Endothelial cell of umbilical vein (primary cell): ENCODE data around the gene TRIM24. TPM values are rescaled to one million over a fixed set of nuclear protein-coding genes. Genes with fewer than 3 reads are reported as not detected.

Source experiments
- BruUV-seq: library from RNA; stranded (reverse); fragments of 400-500 nt; replicated peaks from 2 replicates; lab custom pipeline; 2021; lab: Mats Ljungman, UMichigan
- CTCF ChIA-PET: fragments of 300-600, 350-600 bp; sonication (Branson Sonifier 250); formaldehyde crosslinking; loops from one replicate; lab custom pipeline; 2021; ENCODE audit warnings: antibody characterized with exemption, inconsistent platforms; lab: Charles Lee
- POLR2A ChIA-PET: fragments of 300-600, 350-600 bp; sonication (Branson Sonifier 250); formaldehyde crosslinking; loops from one replicate; lab custom pipeline; 2021; ENCODE audit warnings: antibody characterized with exemption, inconsistent platforms; lab: Charles Lee
- DNase-seq: peaks from one replicate; pipeline ENCODE4 v3.0.0-alpha.2; 2011; ENCODE audit warnings: low read depth, low spot score
- FAIRE-seq: peaks from 2 replicates; lab custom pipeline; 2011; peaks lifted over from hg19 to GRCh38; lab: Jason Lieb, UNC
- H2AFZ ChIP-seq: 2 replicates; pipeline ENCODE4 v1.6.0; 2012; ENCODE audit warnings: low read depth, low read length, control low read depth, inconsistent platforms
- H3K27ac ChIP-seq: 2 replicates; pipeline ENCODE4 v1.5.1; 2011; ENCODE audit warnings: low read depth, mild to moderate bottlenecking, control low read depth, low read length, moderate library complexity; ENCODE audit not compliant: insufficient read depth
- H3K27me3 ChIP-seq, 2 experiments: 2 replicates each; pipeline versions ENCODE4 v1.6.0 to v1.6.1; 2011; ENCODE audit warnings: low read length in 2 of 2, mixed read lengths in 1 of 2; ENCODE audit not compliant: control insufficient read depth in 2 of 2, insufficient read depth in 2 of 2
- H3K36me3 ChIP-seq, 2 experiments: 2 replicates in 1 of 2; 3 replicates in 1 of 2; pipeline ENCODE4 v1.5.1; 2011; ENCODE audit warnings: low read length in 2 of 2, mild to moderate bottlenecking in 1 of 2, moderate library complexity in 1 of 2; ENCODE audit not compliant: control insufficient read depth in 2 of 2, insufficient read depth in 2 of 2; ENCODE audit errors: extremely low read depth in 1 of 2
- H3K4me1 ChIP-seq: 3 replicates; pipeline ENCODE4 v1.5.1; 2011; ENCODE audit warnings: mild to moderate bottlenecking, low read length; ENCODE audit not compliant: control insufficient read depth, insufficient read depth; ENCODE audit errors: extremely low read depth
- H3K4me2 ChIP-seq: 2 replicates; pipeline ENCODE4 v1.6.1; 2011; ENCODE audit warnings: low read length, control low read depth, mixed read lengths; ENCODE audit not compliant: insufficient read depth
- H3K4me3 ChIP-seq, 3 experiments: fragments of 200-600 bp in 1 of 3; sonication (generic), shearing (Covaris generic) in 1 of 3; replicated peaks in 1 of 3; 2 replicates each; pipeline ENCODE4 v1.5.1; 2011 to 2016; ENCODE audit warnings: control low read depth in 3 of 3, low read length in 3 of 3, mild to moderate bottlenecking in 2 of 3, inconsistent platforms in 1 of 3, low read depth in 1 of 3, moderate library complexity in 1 of 3; ENCODE audit not compliant: insufficient read depth in 1 of 3
- H3K79me2 ChIP-seq: 2 replicates; pipeline ENCODE4 v1.6.0; 2012; ENCODE audit warnings: low read length, inconsistent platforms; ENCODE audit not compliant: control insufficient read depth, insufficient read depth
- H3K9ac ChIP-seq: replicated peaks from 2 replicates; pipeline ENCODE3; 2011; ENCODE audit warnings: low read length, control low read depth; ENCODE audit not compliant: insufficient read depth; ENCODE audit errors: extremely low read depth
- H3K9me1 ChIP-seq: replicated peaks from 3 replicates; pipeline ENCODE4 v1.6.0; 2011; ENCODE audit warnings: mild to moderate bottlenecking, low read length; ENCODE audit not compliant: control insufficient read depth, insufficient read depth; ENCODE audit errors: extremely low read depth
- H3K9me3 ChIP-seq: replicated peaks from 2 replicates; pipeline ENCODE4 v1.5.1; 2012; ENCODE audit warnings: low read length, inconsistent platforms; ENCODE audit not compliant: control insufficient read depth, insufficient read depth
- H4K20me1 ChIP-seq: replicated peaks from 2 replicates; pipeline ENCODE3; 2011; ENCODE audit warnings: mild to moderate bottlenecking, low read length; ENCODE audit not compliant: control insufficient read depth, insufficient read depth; ENCODE audit errors: extremely low read depth
- EZH2 ChIP-seq: IDR thresholded peaks from 2 replicates; pipeline ENCODE4 v1.6.1; 2012; ENCODE audit warnings: borderline replicate concordance, low read depth, mild to moderate bottlenecking, moderate library complexity, low read length, inconsistent platforms; ENCODE audit not compliant: severe bottlenecking
- FOS ChIP-seq: IDR thresholded peaks from 2 replicates; pipeline ENCODE4 v1.6.1; 2011; ENCODE audit warnings: mild to moderate bottlenecking, low read length, moderate library complexity, borderline replicate concordance; ENCODE audit not compliant: insufficient read depth
- GATA2 ChIP-seq: IDR thresholded peaks from 2 replicates; pipeline ENCODE4 v1.7.0; 2011; ENCODE audit warnings: low read depth, mild to moderate bottlenecking, moderate library complexity, mixed read lengths, low read length; ENCODE audit not compliant: insufficient read length, insufficient read depth
- JUN ChIP-seq: IDR thresholded peaks from 2 replicates; pipeline ENCODE4 v1.6.1; 2011; ENCODE audit warnings: borderline replicate concordance, low read depth; ENCODE audit not compliant: insufficient read length, insufficient read depth
- MYC ChIP-seq: IDR thresholded peaks from one replicate; pipeline ENCODE4 v1.6.1; 2011; ENCODE audit warnings: mild to moderate bottlenecking, low read depth, low read length
- POLR2A ChIP-seq: IDR thresholded peaks from 2 replicates; pipeline ENCODE4 v1.6.1; 2012; ENCODE audit warnings: low read depth, mild to moderate bottlenecking, control low read depth, low read length
- POLR2AphosphoS5 ChIP-seq: IDR thresholded peaks from 2 replicates; pipeline ENCODE4 v1.6.1; 2012; ENCODE audit warnings: low read depth, mild to moderate bottlenecking, control low read depth, low read length, moderate library complexity; ENCODE audit not compliant: insufficient read depth
- dilution Hi-C: fragments of 300-500 bp; cut with MboI; formaldehyde crosslinking; loops from one replicate; pipeline ENCODE4 v1.15.0; 2019; ENCODE audit warnings: low sequenced_read_pairs; ENCODE audit not compliant: extremely low pct_ligation_motif_present
- intact Hi-C: fragments of 100-400 bp; cut with micrococcal nuclease; formaldehyde crosslinking; loops from one replicate; pipeline ENCODE4 v1.10.0; 2022
- polyA plus RNA-seq, 4 experiments: library from polyadenylated mRNA; depleted of rRNA in 3 of 4; stranded (reverse) in 3 of 4; unstranded in 1 of 4; fragments of >200 nt; gene quantifications; 2 replicates each; pipeline versions ENCODE4 v1.2.1 to v1.2.3, GENCODE V29; 2011 to 2012; ENCODE audit warnings: missing spikeins in 1 of 4
- total RNA-seq: library from RNA; stranded (reverse); gene quantifications from 2 replicates; pipeline ENCODE4 v1.2.3, GENCODE V29; 2021
- TF ChIP-seq, protein P1 (sequence below): IDR thresholded peaks from 2 replicates; pipeline ENCODE4 v1.6.1; 2011; ENCODE audit not compliant: insufficient read depth, insufficient read length
- TF ChIP-seq, protein P2 (sequence below), 2 donors: IDR thresholded peaks; 1 replicate in 1 of 2; 2 replicates in 1 of 2; pipeline ENCODE4 v1.5.1; 2011; ENCODE audit warnings: low read length in 2 of 2, mild to moderate bottlenecking in 2 of 2, moderate library complexity in 2 of 2, control low read depth in 1 of 2, inconsistent platforms in 1 of 2, low read depth in 1 of 2; ENCODE audit not compliant: insufficient read depth in 1 of 2; ENCODE audit errors: extremely low read depth in 1 of 2

The TRIM24 gene
- total and polyA plus RNA-seq, 2 donors (not counting 3 experiments of a cell fraction or from before 2014, with no cell fraction given): 9.1 to 26.1 TPM

DNA sequence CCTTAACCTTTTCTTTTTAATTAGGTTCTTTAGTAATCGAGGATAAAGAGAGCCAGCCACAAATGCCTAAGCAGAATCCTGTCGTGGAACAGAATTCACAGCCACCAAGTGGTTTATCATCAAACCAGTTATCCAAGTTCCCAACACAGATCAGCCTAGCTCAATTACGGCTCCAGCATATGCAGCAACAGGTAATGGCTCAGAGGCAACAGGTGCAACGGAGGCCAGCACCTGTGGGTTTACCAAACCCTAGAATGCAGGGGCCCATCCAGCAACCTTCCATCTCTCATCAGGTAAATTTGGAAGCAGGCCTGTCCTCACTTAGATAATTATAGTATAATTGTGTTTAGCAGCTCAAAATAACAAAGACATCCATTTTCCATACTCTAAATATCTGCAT, 94.6 kb downstream of the TRIM24 start:
- H3K4me3 ChIP-seq: no peak overlapping the region
- H3K9me3 ChIP-seq: no peaks in the 10 kb centered on the region
- no peaks in the 10 kb centered on the region for H3K79me2 ChIP-seq
- no TSS peak for BruUV-seq
- DNase-seq (no peak), FAIRE-seq (no peak)
- H3K27ac ChIP-seq: no peak overlapping the region
- H3K9me1 ChIP-seq: no peaks in the 10 kb centered on the region
- H2AFZ ChIP-seq: no peak overlapping the region
- POLR2A ChIA-PET: no interaction called here
- dilution Hi-C loops: no loop called here
- H3K4me1 ChIP-seq: no peaks in the 10 kb centered on the region
- no peaks in the 10 kb centered on the region for H4K20me1 ChIP-seq
- no peak overlapping the region for H3K9ac ChIP-seq
- CTCF ChIA-PET: no interaction called here
- peaks cover 9 to 23% of the 10 kb centered on the region in 2 experiments for H3K36me3 ChIP-seq
- H3K4me2 ChIP-seq: no peak overlapping the region
- H3K27me3 ChIP-seq: no peaks in the 10 kb centered on the region
- TF ChIP-seq MYC: no peak
- no peak for TF ChIP-seq JUN
- TF ChIP-seq, protein P1, sequence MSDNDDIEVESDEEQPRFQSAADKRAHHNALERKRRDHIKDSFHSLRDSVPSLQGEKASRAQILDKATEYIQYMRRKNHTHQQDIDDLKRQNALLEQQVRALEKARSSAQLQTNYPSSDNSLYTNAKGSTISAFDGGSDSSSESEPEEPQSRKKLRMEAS: no peak
- TF ChIP-seq POLR2AphosphoS5: no peak
- TF ChIP-seq POLR2A: no peak
- TF ChIP-seq, protein P2, sequence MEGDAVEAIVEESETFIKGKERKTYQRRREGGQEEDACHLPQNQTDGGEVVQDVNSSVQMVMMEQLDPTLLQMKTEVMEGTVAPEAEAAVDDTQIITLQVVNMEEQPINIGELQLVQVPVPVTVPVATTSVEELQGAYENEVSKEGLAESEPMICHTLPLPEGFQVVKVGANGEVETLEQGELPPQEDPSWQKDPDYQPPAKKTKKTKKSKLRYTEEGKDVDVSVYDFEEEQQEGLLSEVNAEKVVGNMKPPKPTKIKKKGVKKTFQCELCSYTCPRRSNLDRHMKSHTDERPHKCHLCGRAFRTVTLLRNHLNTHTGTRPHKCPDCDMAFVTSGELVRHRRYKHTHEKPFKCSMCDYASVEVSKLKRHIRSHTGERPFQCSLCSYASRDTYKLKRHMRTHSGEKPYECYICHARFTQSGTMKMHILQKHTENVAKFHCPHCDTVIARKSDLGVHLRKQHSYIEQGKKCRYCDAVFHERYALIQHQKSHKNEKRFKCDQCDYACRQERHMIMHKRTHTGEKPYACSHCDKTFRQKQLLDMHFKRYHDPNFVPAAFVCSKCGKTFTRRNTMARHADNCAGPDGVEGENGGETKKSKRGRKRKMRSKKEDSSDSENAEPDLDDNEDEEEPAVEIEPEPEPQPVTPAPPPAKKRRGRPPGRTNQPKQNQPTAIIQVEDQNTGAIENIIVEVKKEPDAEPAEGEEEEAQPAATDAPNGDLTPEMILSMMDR (IDR thresholded peaks at IDR 0.05; ENCODE audit: extremely low read depth in 1 of 2, insufficient read depth in 1 of 2, low read depth in 1 of 2, low read length in 2 of 2): no peak
- no peak for TF ChIP-seq EZH2
- TF ChIP-seq FOS: no peak
- TF ChIP-seq GATA2: no peak
- intact Hi-C loops: no loop called here
